ENCODE data around the gene KRT35.

KRT35 gene

GRCh38 chr17:41486316-41486715, 5.4 kb upstream of the KRT35 start:
- DNase-seq = no peak

- no peak for DNase-seq
Measured at GRCh38 chr17:41484920-41485904, 4.3 kb upstream of the KRT35 start.

- no peak for DNase-seq
Measured at GRCh38 chr17:41483991-41484826, 3.3 kb upstream of the KRT35 start.

GRCh38 chr17:41483531-41483930, 2.6 kb upstream of the KRT35 start:
- DNase-seq = no peak

- no peak for DNase-seq
Measured at GRCh38 chr17:41480581-41480980, 370 bp downstream of the KRT35 start.

- no peak for DNase-seq
Measured at GRCh38 chr17:41480136-41480535, 815 bp downstream of the KRT35 start.

- no peak for DNase-seq
Measured at GRCh38 chr17:41478237-41478636, 2.7 kb downstream of the KRT35 start.

GRCh38 chr17:41476866-41477815, 3.8 kb downstream of the KRT35 start:
- no peak for DNase-seq

GRCh38 chr17:41475421-41475820, 5.5 kb downstream of the KRT35 start:
- DNase-seq = no peak

- no peak for DNase-seq
Measured at GRCh38 chr17:41474863-41475262, 6.1 kb downstream of the KRT35 start.

GRCh38 chr17:41468346-41468745, 12.6 kb downstream of the KRT35 start:
- DNase-seq = no peak

- no peak for DNase-seq
Measured at GRCh38 chr17:41467561-41467960, 13.4 kb downstream of the KRT35 start.

- no peak for DNase-seq
Measured at GRCh38 chr17:41466988-41467387, 14.0 kb downstream of the KRT35 start, which contains the start of gene KRT32. Gene KRT32, minus strand, starts transcription at chr17:41467386. Its CDS starts 61 bp downstream, at chr17:41467325.

- DNase-seq = no peak
Measured at GRCh38 chr17:41464682-41465081, 16.3 kb downstream of the KRT35 start.

- no peak for DNase-seq
Measured at GRCh38 chr17:41464173-41464572, 16.8 kb downstream of the KRT35 start.

GRCh38 chr17:41463746-41464145, 17.2 kb downstream of the KRT35 start:
- DNase-seq = no peak

- no peak for DNase-seq
Measured at GRCh38 chr17:41462705-41463104, 18.2 kb downstream of the KRT35 start.

- DNase-seq = no peak
Measured at GRCh38 chr17:41457676-41458075, 23.3 kb downstream of the KRT35 start.

GRCh38 chr17:41456204-41456603, 24.7 kb downstream of the KRT35 start:
- DNase-seq = peak; percentile 11

- DNase-seq = no peak
Measured at GRCh38 chr17:41455236-41455635, 25.7 kb downstream of the KRT35 start.

GRCh38 chr17:41453066-41453465, 27.9 kb downstream of the KRT35 start:
- DNase-seq = no peak

- no peak for DNase-seq
Measured at GRCh38 chr17:41452281-41452680, 28.7 kb downstream of the KRT35 start.

Measured in NCI-H69 (cell line).